LNCAP (cell line): ENCODE data around the gene ZNF614.

ENCODE experiments used
- TF ChIP-seq, protein P1 (sequence below): fragments of 450-650 bp; IDR thresholded peaks from 2 replicates; pipeline ENCODE4 v1.5.1; 2017; ENCODE audit warnings: mild to moderate bottlenecking

Gene ZNF614

DNA sequence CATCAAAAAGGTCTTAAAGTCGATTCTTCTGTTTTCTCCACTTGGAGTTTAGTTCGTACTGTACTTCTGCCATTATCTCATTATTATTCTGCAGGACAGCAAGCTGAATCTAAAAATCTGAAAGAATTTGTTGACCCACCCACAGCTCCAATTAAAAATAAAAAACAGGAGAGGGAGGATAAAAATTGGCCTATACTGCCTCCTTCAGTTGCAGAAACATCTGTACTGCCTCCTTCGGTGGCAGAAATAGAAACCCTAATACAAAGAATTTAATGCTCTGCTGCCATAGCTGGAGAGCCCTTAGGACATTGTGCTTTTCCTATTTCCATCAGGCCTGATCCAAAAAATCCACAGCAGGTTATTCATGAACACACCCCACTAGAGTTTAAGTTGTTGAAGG lies 51.3 kb downstream of the ZNF614 start:
- TF ChIP-seq, protein P1, sequence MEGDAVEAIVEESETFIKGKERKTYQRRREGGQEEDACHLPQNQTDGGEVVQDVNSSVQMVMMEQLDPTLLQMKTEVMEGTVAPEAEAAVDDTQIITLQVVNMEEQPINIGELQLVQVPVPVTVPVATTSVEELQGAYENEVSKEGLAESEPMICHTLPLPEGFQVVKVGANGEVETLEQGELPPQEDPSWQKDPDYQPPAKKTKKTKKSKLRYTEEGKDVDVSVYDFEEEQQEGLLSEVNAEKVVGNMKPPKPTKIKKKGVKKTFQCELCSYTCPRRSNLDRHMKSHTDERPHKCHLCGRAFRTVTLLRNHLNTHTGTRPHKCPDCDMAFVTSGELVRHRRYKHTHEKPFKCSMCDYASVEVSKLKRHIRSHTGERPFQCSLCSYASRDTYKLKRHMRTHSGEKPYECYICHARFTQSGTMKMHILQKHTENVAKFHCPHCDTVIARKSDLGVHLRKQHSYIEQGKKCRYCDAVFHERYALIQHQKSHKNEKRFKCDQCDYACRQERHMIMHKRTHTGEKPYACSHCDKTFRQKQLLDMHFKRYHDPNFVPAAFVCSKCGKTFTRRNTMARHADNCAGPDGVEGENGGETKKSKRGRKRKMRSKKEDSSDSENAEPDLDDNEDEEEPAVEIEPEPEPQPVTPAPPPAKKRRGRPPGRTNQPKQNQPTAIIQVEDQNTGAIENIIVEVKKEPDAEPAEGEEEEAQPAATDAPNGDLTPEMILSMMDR: no peak

DNA sequence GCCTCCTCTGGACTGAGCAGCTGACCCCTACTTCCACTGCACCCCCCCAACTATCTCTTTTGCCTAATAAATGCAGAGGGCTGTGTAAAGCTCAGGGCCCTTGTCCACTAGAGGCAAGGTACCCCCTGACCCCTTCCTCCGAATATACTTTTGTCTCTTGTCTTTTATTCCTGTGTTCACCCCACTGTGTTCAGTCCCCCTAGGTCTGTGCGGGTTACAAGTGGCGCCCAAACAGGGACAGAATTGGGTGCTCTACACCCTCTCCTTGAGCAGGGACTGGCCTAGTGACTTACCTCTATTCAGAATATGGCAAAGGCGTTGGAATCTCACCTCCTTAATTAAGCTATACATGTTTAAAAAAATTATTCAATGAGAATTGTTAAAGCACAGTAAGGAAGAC lies 56.6 kb downstream of the ZNF614 start:
- TF ChIP-seq, protein P1: no peak

DNA sequence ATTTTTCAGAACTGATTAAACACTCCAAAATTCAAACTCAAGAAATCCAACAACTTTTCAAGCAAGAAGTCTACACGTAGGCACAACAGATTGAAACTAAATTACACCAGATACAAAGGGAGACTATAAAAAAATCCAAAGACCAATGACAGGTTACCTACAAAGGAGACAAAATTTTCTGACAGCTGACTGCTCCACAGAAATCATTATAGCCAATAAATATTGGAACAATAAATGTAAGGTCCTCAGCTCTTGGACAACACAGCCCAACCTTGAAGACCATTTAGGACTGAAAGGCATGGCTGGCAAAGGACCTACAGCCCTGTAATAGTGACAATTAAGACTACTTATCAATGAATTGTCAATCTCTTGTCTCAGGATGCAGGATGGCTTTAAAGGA lies 57.5 kb downstream of the ZNF614 start:
- TF ChIP-seq, protein P1: no peak

DNA sequence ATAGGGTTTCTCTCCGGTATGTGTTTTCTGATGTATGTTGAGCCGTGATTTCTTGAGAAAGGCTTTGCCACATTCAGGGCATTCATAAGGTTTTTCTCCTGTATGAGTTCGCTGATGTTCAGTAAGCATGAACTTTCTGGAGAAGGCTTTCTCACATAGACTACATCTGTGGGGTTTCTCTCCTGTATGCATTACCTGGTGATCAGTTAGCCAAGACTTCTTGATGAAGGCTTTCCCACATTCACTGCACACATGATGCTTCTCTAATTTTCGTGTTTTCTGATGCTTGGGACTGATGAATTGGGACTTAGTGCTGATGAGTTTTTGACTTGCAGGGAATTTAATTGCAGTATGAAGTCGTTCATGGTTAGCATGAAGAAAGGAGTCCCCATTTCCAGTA lies 62.6 kb downstream of the ZNF614 start:
- TF ChIP-seq, protein P1: no peak
